A204.1 (cell line): Measurements from ENCODE around the gene GLI3.
"Not testable (repeated sequence)": the region's sequence is repeated elsewhere in the genome, so short reads cannot be mapped to it uniquely, and the experiment has no call there.

Source experiments
- FAIRE-seq: peaks from 2 replicates; lab custom pipeline; 2012; peaks lifted over from hg19 to GRCh38; lab: Jason Lieb, UNC

The GLI3 gene

DNA sequence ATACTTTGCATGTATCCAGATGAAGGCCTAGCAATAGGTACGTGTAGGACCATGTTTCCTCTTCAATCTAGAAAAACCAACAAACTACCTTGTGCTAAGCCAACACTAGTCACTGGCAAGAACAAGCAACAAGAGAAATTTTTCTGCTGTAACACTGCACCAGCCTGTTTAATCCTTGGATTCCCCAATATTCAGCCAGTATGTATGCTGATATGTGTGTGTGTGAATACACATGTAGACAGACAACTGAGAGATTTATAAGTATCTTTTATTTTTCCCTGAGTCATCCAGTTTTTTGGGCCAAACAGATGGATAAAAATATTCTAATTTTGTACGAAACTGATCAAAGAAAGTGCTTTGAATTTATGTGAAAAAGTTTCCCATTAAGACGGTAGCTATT lies 26.2 kb downstream of the GLI3 start:
- FAIRE-seq = no peak

DNA sequence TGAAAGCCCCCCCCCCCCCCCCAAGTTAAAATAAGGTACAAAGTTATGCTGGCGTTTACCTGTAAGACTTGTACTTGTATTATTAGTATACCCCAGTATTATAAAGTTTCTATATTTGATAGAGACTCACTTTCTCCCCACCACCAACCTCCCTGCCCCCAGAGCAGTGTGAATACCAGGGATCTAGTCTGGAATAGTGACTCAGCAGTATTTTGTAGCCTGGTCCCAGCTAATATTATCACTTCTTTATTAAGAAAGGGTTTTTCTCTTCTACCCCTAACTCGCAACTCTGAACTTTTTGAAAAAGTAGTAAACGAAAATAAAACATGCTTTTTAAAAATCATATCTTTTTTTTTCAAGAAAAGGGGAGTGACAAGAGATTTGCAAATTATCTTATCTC lies 26.7 kb downstream of the GLI3 start:
- FAIRE-seq = no peak

DNA sequence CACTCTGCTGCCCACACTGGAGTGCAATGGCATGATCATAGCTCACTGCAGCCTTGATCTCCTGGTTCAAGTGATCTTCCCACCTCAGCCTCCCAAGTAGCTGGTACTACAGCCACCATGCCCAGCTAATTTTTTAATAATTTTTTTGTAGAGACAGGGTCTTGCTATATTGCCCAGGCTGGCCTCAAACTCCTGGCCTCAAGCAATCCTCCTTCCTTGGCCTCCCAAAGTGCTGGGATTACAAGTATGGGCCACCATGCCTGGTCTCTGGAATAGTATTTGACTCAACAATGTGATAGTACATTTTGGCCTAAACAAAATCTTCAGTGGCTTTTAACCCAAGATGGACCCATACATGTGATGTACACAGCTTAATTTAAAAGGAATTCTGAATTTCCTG lies 27.9 kb downstream of the GLI3 start:
- FAIRE-seq = not testable (repeated sequence)

DNA sequence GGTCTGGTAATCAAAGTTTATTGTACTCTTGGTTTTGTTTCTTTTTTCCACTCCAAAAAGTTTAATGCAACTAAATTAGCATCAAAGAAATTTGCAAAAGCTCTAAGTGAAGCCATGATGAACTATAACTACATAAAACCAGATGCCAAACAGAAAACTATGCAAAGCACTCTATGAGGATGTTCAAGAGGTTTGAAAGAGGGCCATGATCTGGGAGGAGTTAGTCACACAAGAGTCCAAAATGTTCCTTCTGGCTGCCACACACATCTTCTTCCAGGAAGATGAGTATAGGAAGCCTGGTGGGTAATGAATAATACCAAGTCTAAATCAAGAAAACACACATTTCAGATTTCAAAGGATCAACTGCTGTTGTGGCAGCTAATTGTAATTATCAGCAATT lies 28.4 kb downstream of the GLI3 start:
- no peak for FAIRE-seq

DNA sequence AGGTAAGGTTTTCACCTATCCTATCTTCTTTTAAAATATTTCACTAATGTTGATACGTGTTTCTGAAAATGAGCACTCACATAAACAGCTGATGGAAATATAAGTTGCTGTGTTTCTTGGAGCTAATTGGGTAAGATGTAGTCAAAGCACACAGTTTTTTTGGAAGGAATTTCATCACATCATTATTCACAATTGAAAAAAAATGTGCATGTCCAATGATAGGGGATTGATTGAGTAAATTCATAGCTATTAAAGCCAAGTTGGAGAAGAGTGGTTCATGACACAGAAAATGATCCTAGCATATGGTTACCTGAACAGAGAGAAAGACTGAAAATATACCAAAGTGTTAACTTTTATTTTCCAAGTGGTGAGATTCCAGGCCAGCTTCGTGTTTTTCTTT lies 29.6 kb downstream of the GLI3 start:
- no peak for FAIRE-seq

DNA sequence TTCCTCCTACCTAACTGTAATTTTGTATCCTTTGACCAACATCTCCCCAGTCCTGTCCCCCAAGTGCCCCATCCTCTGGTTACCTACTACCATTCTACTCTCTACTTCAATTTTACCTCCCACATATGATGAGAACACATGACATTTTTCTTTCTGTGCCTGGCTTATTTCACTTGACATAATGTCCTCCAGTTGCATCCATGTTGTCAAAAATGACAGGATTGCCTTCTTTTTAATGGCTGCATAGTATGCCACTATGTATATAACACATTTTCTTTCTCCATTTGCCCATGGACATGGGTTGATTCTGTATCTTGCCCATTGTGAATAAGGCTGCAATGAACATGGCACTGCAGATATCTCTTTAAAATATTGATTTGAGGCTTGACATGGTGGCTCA lies 33.7 kb downstream of the GLI3 start:
- FAIRE-seq = no peak

DNA sequence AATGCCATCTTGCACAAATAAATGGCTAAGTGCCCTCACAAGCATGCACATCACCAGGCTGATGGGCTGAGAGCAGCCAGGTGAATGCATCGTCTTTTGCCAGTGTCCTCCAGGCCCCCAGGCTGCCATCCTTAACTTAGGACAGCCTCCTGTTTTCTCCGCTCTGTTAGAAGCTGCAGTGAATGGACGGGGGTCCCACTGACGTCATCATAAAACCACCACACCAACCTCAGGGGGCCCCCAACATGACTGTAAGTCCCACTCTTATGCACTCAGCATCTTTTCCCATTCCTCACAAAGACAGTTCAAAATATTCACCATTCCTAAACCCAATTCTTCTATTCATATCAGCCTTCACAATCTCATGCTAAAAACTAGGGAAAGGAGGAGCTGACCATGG lies 34.4 kb downstream of the GLI3 start:
- FAIRE-seq = no peak

DNA sequence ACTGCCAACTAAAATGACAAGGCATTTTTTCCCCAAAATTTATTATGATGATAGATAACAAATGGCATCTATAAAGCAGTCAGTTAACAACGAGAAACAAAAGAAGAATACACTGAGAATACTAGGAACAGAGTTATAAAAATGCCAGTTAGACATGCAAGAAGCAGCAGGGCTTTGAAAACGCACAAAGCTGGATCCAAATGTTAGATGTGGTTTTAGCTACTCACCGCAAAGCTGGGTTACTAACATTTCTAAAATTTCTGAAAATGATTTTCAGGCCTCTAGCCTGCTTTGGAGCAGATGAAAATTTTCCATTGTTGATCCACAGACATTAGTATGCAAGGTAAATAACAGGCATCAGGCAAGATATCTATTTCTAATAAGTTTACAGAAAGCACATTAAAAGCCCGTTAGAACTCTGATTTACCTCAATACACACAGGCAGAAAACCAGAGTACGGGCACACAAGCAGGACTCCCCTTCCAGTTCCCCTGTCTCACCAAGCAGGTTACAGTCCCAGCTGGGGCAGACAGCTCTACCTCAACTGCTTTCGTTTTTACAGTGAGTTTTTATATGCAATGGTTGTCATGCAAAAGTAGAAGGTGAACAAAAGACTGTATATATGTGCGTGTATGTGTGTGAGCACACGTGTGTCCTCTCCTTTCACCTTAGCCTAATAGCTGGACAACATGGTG lies 37.9 kb downstream of the GLI3 start:
- no peak for FAIRE-seq

DNA sequence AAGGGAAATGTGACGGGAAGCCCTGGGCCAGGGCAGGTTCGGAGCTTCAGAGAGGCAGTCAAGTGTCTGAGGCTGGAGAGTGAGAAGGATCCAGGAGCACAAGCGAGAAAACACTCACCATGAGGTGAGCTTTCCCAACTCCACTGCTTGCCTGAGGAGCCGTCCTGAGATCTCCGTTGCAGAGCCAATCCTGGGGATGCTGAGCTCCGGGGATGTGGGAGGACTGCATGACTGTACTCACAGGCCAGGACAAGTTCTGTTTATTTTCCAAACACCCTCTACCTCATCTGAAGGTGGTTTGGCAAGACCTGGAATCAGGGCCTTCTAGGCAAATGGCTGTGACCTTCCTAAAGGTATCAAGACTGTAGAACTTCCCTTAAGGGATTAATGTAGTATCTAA lies 38.7 kb downstream of the GLI3 start:
- FAIRE-seq = no peak

DNA sequence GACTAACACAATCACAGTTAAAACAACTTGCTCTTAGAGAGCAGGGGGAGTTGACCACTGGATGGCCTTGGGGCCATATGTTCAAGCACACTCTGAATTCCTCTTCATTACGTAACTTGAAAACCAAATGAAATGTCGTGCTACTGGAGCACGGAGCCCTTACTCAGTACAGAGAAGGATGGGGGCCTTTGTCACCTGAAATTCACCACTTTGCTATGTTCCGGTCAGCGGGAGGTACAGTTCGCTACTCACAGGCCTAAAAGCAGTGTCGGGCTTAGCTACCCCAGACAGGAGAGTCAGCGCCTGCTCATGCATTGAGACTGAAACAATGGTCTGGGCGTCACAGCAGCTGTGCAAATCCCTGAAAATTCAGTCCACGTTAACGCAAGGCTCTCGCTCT lies 39.6 kb downstream of the GLI3 start:
- FAIRE-seq = no peak

DNA sequence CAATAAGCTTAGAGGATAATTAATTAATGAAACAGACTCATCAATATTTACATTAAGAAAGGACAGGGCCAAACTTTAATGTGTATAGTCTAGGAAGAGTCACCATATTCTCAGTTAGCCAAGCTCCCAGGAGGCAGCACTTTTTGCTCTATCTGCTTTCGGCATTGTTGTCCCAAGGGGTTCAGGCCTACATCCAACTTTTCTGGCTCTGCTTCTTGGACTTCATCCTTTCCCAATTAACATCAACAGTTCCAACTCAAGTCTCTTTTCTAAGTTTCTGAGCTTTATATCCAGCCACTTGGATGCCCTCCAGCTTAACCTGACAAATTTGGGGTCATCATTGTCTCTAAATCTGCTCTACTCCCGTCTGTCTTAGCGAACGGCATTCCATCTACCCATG lies 42.8 kb downstream of the GLI3 start:
- FAIRE-seq = no peak

DNA sequence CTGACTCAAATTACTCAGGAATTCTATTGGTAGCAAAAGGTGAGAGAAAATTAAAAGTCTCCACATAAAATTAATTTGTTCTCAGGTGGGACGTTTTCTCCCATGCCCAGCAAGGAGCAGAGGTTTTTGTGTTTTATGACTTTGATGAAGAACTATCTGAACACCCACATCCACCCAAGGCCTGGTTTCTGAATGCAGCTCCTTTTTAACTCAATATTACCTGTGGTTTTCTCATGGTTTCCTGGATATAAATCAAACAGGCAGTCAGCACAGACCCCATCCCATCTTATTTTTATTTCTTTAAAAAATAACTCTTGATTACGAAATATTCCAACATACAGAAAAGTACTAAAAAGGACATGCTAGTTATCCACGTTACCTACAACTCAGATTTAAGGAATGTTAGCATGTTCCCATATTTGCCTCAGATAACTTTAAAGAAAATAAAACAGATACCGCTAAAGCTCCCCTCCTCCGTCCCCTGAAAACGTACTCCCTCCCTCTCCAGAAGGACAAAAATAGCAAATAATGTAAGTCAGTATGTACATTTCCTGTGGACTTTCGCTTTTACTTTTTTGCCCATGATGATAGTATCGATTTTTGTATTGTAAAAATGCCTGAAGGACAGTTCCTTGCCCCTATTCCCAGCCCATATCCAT lies 43.4 kb downstream of the GLI3 start:
- FAIRE-seq = no peak

DNA sequence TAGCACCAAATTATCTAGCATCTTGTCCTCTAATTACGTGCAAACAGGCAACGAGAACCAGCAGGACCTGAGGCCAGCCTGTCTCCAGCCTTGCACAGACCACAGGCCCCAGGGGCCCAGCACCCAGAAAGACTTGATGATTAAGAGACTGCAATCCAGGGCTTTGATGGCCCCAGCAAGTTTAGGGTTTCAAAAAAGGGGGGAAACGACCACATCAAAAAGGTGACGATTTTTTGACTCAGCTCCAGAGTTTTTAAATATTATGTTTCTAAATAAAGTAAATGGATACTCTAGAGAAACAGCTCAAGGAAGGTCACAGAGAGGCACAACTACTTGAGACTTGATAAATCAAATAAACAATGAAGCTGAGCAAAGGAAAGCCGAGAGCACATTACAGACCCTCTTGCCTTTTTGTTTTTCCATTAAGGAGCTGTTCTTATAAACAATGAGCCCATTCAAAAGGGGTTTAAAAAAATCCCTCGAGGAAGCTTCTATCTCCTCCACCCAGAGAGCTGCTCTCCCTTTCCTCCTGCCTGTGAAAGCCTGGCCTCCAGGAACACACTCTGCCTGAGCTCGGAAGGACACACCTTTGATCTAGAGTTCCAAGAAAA lies 44.1 kb downstream of the GLI3 start:
- FAIRE-seq = no peak

DNA sequence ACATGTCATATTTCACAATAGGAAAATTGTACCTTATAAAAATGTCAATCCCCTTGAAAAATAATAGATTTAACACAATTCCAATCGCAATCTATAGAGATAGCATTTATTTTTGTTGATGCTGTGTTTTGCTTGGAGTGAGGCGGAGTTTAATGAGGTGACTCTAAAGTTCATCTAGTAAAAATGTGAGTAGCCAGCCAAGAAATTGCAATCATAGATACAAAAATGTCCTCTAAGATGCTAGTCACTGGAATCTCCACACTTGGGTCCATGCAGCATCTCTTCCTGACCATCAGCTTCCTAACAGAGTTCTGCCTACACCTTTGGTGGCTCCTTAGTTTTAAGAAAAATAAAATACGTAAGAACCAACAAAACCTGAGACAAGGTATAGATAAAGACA lies 44.9 kb downstream of the GLI3 start:
- no peak for FAIRE-seq

DNA sequence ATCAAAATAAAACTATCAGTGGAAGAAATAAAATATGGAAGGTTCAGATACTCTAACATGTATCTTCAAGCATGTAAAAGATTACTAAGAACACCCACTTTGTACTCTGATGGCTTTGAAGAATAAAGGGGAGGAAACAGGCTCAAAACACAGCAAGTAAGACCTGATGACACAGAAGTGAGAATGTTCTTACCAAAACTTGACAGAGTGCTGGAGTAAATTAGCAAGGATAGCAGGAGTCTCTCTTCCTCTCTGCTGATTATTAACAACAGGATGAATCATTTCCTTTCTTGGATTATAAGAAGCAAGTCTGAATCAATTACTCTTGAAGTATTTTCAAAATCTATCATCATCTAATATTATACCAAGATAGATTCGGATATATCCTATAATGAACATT lies 47.5 kb downstream of the GLI3 start:
- no peak for FAIRE-seq

DNA sequence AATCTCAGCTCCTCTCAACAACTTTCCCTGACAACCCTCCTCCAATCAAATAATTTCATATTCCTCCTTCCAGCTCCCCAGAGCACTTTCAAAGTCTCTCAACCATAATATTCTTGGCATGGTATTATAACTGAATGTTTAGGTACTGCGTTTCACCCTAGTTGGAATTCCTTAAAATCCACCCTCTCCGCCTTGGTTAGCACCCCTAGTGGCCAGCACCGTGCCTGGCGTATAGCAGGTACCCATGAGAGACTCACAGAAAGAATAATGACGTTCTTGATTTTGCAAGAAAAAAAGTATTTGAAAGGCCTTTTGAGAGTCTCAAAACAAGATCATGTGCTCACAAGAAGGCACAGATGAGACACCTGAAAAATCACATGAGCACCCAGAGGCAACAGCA lies 50.9 kb downstream of the GLI3 start:
- no peak for FAIRE-seq

DNA sequence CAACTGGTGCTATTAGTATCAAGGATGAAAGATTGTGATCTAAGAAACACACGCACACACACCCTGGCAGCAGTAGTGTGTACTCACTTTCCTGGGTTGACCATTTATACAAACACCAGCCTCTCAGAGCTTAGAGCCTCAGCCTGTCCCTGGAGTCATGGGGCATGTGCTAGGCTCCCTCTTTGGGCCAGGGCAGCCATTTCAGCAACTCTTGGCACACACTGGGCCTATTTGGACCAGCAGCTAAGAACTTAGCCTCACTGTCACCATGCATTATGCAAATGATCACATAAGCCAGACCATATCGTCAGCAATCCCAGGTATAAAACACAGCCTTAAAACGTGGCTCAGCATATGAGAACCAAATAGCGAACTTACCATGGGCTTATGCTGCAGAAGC lies 51.3 kb downstream of the GLI3 start:
- no peak for FAIRE-seq

DNA sequence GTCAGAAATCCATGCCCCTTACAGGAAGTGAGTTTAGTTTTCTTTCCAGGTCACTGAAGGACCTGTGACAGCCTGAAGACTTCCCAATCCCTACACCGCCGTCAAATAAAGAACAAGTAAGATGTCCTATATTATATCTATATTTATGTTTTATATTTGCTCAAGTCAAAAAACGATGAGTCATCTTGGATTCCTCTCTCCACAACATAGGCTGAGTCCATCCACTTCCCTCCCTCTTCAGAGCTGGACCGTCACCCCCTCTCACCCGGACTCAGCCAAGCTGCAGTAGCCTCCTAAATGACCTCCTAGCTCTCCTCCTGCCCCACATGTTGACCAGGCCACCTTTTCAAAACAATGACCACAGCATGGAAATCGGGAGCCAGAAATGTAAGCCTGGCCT lies 53.5 kb downstream of the GLI3 start:
- no peak for FAIRE-seq

DNA sequence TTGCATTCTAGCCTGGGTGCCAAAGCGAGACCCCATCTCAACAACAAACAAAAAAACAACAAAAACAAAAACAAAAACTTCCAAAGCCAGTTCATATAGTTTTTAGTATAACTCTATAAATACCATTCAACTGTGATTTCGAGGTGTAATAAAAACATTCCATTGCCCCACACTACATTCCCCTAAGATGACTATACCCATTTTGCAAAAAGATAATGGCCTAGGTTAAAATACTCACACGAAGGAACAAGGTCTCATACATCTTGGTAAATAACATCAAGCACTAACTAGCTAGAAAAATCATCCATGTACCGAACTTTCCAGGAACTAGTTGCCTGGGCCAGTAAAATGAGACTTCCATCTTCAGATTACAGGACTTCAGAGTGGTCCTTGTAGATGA lies 55.4 kb downstream of the GLI3 start:
- FAIRE-seq = no peak

DNA sequence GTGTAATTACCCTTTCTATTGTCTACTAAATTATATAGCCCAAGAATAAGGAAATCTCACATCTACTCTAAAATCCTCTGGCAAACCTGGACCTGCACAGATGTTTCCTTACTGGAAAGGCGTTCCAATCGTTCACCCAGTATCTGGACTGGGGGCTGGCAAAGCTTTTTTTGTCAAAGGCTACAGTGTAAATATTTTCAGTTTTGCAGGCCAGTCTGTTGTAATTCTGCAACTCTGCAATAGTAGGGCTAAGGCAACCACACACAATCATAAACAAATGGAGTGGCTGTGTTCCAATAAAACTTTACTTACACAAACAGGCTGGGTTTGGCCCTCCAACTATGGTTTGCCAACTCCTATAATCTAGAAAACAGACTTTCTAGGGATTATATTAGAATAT lies 56.2 kb downstream of the GLI3 start:
- no peak for FAIRE-seq

DNA sequence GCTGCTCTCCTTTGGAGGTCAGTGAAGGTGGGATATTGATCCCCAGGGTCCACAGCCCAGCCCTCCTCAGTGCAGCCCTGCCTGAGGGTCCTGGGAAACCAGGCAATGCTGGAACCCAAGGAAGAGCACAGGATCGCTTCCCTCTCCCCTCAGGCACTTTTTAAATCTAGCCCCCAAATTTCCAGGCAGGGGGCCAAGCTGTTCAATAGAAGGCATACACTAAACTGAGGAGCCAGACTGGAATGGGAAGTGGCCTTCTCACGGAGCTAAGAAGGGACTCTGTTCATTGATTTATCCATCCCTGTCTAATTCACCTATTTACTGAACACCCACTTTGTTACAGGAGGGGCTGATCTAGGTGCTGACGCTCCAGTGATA lies 60.3 kb downstream of the GLI3 start:
- no peak for FAIRE-seq

DNA sequence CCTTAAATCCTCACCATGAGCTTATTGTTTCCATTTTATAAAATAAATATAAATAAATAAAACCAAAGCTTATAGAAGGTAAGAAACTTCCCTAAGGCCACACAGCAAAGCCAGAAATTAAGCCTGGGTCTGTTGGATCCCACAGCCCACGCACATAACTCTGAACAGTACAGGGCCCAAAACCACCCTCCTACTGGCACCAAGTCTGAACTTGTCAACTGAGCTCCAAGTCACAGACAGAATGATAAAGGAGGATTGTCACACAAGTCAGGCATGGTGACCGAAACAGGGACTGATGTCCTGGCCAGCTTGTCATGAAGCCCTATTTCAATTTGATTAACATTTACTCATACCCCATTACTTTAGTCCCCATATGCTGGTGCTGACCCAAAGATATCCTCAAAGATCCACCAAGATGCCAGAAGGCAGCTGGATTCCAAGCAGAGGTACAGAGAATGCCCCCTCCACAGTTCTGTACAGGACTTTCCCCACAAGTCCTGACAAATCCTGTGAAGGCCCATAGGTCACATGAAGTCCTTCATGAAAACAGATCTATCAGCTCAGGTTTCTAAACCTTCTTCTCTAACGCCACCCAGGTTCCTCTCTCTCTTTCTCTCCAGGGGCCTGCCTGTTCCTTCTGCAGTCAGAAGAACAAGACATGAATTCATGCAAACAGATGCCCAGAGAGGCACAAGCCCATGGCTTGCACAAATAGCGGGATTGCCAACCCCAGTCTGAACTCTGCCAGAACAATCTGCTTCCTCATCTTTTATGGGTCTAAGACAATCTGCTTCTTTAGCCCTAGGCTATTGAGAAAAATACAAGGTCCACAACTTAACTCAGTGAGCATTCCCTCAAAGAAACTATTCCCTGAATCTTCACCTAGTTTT lies 60.9 kb downstream of the GLI3 start:
- FAIRE-seq = no peak

DNA sequence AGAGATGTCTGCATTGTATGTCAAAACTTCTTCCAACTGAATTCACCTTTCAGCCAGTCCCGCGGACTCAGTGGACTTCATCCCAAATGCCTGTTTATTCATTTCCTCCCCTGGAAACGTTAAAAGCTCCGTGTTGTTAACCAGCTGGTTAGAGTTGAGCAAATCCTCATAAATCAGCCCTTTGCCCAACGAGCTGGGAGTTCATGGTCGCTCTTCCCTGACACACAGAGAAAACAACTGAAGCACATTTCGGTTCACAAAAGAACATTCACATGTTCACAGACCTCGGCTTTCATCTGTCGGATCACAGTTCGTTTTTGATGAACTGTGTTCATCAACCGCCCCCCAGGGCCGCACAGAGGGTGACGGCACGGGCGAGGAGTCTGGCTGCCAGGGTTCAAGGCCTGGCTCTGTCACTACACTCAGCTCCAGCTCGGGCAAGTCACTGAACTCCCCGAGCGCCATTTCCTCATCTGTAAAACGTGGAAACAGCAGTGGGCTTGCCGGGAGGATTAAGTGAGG lies 62.6 kb downstream of the GLI3 start:
- FAIRE-seq = no peak
